GM12873 (cell line): ENCODE results near the gene MAGI2.

Source experiments
- CTCF ChIP-seq: IDR thresholded peaks from 2 replicates; pipeline ENCODE4 v1.5.1; 2012; ENCODE audit warnings: low read depth, mild to moderate bottlenecking, moderate library complexity, low read length, control low read depth; ENCODE audit not compliant: insufficient read depth; ENCODE audit errors: missing control alignments

MAGI2 gene

GRCh38 chr7:77983973-77984372, 1469.5 kb downstream of the MAGI2 start:
- no peak for TF ChIP-seq CTCF

- no peak for TF ChIP-seq CTCF
These were observed 1470.4 kb downstream of the MAGI2 start for GRCh38 chr7:77982926-77983550.

GRCh38 chr7:77980087-77980713, 1473.3 kb downstream of the MAGI2 start:
- TF ChIP-seq CTCF: no peak

GRCh38 chr7:77979219-77979618, 1474.2 kb downstream of the MAGI2 start:
- no peak for TF ChIP-seq CTCF

- no peak for TF ChIP-seq CTCF
These were observed 1477.6 kb downstream of the MAGI2 start for GRCh38 chr7:77975672-77976480.

- TF ChIP-seq CTCF: no peak
These were observed 1481.7 kb downstream of the MAGI2 start for GRCh38 chr7:77971726-77972125.

GRCh38 chr7:77967429-77967828, 1486.0 kb downstream of the MAGI2 start:
- TF ChIP-seq CTCF: no peak
